DND-41 (cell line): ENCODE measurements around the gene PLA2G15.
A peak's percentile ranks its signal among the peaks of the same experiment; 100 is the strongest.

ENCODE experiments used
- ATAC-seq: fragments of 200-7000 bp; cut with Tn5 transposase; 3 replicates; pipeline ENCODE4 v1.9.1; 2021; ENCODE audit warnings: low read depth; ENCODE audit not compliant: insufficient read depth
- DNase-seq: peaks from one replicate; pipeline ENCODE4 v3.0.0-alpha.2; 2020
- H2AFZ ChIP-seq: 2 replicates; pipeline ENCODE4 v1.6.0; 2012; ENCODE audit warnings: low read depth, low read length
- H3K27ac ChIP-seq: 2 replicates; pipeline ENCODE4 v1.5.1; 2012; ENCODE audit warnings: low read length, inconsistent platforms
- H3K27me3 ChIP-seq: fragments of 200-600 bp; sonication (generic); 2 replicates; pipeline ENCODE4 v1.6.0; 2012; ENCODE audit warnings: low read length, mild to moderate bottlenecking, inconsistent platforms; ENCODE audit not compliant: insufficient read depth, poor library complexity
- H3K36me3 ChIP-seq: 2 replicates; pipeline ENCODE4 v1.5.1; 2012; ENCODE audit warnings: low read length, inconsistent platforms; ENCODE audit not compliant: insufficient read depth
- H3K4me1 ChIP-seq: 2 replicates; pipeline ENCODE4 v1.5.1; 2012; ENCODE audit warnings: mild to moderate bottlenecking, low read length; ENCODE audit not compliant: insufficient read depth
- H3K4me2 ChIP-seq: 2 replicates; pipeline ENCODE4 v1.6.0; 2012; ENCODE audit warnings: mild to moderate bottlenecking, moderate library complexity, low read length, inconsistent platforms; ENCODE audit not compliant: insufficient read depth
- H3K4me3 ChIP-seq, 2 experiments: fragments of 200-600 bp in 1 of 2; shearing (Covaris generic) in 1 of 2; 2 replicates each; pipeline ENCODE4 v1.5.1; 2012 to 2016; ENCODE audit warnings: inconsistent platforms in 2 of 2, low read length in 2 of 2, mild to moderate bottlenecking in 2 of 2, low read depth in 1 of 2, moderate library complexity in 1 of 2
- H3K79me2 ChIP-seq: 2 replicates; pipeline ENCODE4 v1.6.0; 2012; ENCODE audit warnings: low read length, inconsistent platforms; ENCODE audit not compliant: insufficient read depth
- H3K9ac ChIP-seq: 2 replicates; pipeline ENCODE4 v1.6.0; 2012; ENCODE audit warnings: low read depth, mild to moderate bottlenecking, inconsistent platforms, low read length, moderate library complexity
- H3K9me3 ChIP-seq: 2 replicates; pipeline ENCODE4 v1.5.1; 2012; ENCODE audit warnings: low read length, moderate library complexity, mild to moderate bottlenecking, inconsistent platforms; ENCODE audit not compliant: insufficient read depth, severe bottlenecking
- H4K20me1 ChIP-seq: 2 replicates; pipeline ENCODE4 v1.6.0; 2012; ENCODE audit warnings: low read length; ENCODE audit not compliant: insufficient read depth
- EZH2 ChIP-seq: IDR thresholded peaks from 3 replicates; pipeline ENCODE4 v1.6.1; 2012; ENCODE audit warnings: borderline replicate concordance, low read depth, mild to moderate bottlenecking, moderate library complexity, low read length, inconsistent platforms; ENCODE audit not compliant: severe bottlenecking
- TF ChIP-seq, protein P1 (sequence below): IDR thresholded peaks from 2 replicates; pipeline ENCODE4 v1.5.1; 2012; ENCODE audit warnings: borderline replicate concordance, low read length, moderate library complexity, mild to moderate bottlenecking; ENCODE audit not compliant: poor library complexity, severe bottlenecking; ENCODE audit errors: extremely low read depth

Gene PLA2G15

DNA sequence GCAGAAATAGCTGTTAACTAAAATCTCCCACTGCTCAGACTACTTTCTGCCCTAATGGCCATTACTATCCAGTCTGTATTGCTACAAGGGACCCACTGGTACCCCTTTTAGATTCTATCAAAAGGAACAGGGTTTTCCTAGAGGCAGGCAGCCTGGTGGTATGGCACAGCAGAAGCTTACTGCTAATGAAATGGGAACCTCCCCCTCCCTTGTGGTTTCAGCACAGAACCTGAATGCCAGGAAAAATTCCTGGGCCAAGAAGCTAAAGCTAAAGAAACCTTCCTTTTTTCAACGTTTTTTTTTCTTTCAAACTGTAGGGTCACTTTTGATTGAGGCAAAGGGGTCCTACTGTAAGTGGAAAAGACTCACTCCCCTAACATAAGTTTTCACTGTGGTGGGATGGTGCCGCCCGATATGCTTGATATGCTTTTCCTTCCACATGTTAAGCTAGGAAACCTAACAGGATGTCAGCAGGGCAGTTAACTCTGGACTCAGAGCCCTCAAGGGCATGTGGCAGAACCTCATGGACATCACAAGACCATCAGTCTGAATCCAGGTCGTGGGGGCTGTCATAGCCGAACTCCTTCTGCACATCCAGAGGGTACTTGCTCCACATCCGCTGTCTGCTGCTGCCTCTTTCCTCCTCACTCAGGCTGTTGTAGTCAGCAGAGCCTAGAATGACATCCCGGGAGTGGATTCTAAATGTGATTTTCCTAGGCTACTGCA lies 55.7 kb downstream of the PLA2G15 start:
- no peaks in the 10 kb centered on the region for H3K4me1 ChIP-seq
- no peak for TF ChIP-seq EZH2
- TF ChIP-seq, protein P1, sequence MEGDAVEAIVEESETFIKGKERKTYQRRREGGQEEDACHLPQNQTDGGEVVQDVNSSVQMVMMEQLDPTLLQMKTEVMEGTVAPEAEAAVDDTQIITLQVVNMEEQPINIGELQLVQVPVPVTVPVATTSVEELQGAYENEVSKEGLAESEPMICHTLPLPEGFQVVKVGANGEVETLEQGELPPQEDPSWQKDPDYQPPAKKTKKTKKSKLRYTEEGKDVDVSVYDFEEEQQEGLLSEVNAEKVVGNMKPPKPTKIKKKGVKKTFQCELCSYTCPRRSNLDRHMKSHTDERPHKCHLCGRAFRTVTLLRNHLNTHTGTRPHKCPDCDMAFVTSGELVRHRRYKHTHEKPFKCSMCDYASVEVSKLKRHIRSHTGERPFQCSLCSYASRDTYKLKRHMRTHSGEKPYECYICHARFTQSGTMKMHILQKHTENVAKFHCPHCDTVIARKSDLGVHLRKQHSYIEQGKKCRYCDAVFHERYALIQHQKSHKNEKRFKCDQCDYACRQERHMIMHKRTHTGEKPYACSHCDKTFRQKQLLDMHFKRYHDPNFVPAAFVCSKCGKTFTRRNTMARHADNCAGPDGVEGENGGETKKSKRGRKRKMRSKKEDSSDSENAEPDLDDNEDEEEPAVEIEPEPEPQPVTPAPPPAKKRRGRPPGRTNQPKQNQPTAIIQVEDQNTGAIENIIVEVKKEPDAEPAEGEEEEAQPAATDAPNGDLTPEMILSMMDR, result no peak
- H3K4me2 ChIP-seq, result no peak overlapping the region
- H3K4me3 ChIP-seq, result no peak overlapping the region
- H3K9ac ChIP-seq, result no peak overlapping the region
- H3K79me2 ChIP-seq, result peaks cover 18% of the 10 kb centered on the region; the same call in 1 of the 2 replicates
- H3K36me3 ChIP-seq, result peaks cover 98% of the 10 kb centered on the region
- no peak overlapping the region for H3K27ac ChIP-seq
- DNase-seq (no peak), ATAC-seq (no peak)
- no peak overlapping the region for H2AFZ ChIP-seq
- H3K27me3 ChIP-seq, result no peaks in the 10 kb centered on the region
- H4K20me1 ChIP-seq, result peaks cover 14% of the 10 kb centered on the region; the same call in 1 of the 2 replicates
- H3K9me3 ChIP-seq, result no peaks in the 10 kb centered on the region

DNA sequence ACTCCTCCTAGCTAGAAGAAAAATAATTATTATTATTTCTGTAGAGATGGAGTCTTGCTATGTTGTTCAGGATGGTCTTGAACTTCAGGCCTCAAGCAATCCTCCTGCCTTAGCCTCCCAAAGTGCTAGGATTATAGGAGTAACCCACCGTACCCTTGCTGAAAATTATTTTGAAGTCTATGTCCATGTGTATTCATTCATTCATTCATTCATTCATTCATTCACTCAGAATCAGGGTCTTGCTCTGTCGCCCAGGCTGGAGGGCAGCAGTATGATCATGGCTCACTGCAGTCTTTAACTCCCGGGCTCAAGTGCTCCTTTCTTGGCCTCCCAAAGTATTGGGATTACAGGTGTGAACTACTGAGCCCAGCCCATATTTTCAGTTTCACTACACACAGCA lies 61.5 kb downstream of the PLA2G15 start:
- Histone ChIP-seq H3K27me3 (no peaks in the 10 kb centered on the region), H3K4me2 (no peak overlapping the region), H3K79me2 (peaks cover 50% of the 10 kb centered on the region), H3K9ac (no peak overlapping the region), H3K27ac (no peak overlapping the region), H3K36me3 (peaks cover 74% of the 10 kb centered on the region), H3K4me1 (peaks cover 31% of the 10 kb centered on the region), H4K20me1 (peaks cover 14% of the 10 kb centered on the region; the same call in 1 of the 2 replicates), H3K4me3 (no peak overlapping the region), H2AFZ (no peak overlapping the region), H3K9me3 (no peaks in the 10 kb centered on the region)
- DNase-seq (no peak), ATAC-seq (no peak)
- TF ChIP-seq, protein P1, result no peak
- TF ChIP-seq EZH2, result no peak

DNA sequence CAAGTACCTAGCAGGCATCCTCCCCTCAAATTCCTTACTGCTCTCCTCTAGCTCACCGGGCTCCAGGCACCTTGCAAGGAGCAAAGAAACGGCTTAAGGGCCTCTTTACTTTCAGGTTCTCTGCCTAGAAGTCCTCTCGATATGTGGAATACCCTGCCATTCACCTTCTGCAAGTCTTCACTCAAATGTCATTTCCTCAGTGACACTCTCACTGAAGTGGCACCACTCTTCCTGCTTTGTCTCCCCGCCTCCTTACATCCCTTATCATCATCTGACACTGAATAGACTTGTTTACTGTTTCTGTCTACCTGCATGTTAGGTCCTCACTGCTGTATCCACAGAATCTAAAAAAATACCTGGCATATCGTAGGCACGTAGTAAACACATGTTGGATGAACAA lies 64.6 kb downstream of the PLA2G15 start:
- DNase-seq (no peak), ATAC-seq (no peak)
- peaks cover 62% of the 10 kb centered on the region for H3K4me1 ChIP-seq
- peak overlapping the region; percentile 78 for H3K9ac ChIP-seq
- H3K27me3 ChIP-seq, result no peaks in the 10 kb centered on the region
- H3K36me3 ChIP-seq, result peaks cover 60% of the 10 kb centered on the region
- peak overlapping the region; percentile 92 for H3K27ac ChIP-seq
- no peak for TF ChIP-seq EZH2
- TF ChIP-seq, protein P1, result no peak
- H3K4me2 ChIP-seq, result peak overlapping the region; percentile 98
- H3K4me3 ChIP-seq, result peak overlapping the region; percentile 83 to 98
- H3K9me3 ChIP-seq, result no peaks in the 10 kb centered on the region
- peak overlapping the region; percentile 100; the same call in 1 of the 2 replicates for H2AFZ ChIP-seq
- peaks cover 77% of the 10 kb centered on the region for H3K79me2 ChIP-seq
- H4K20me1 ChIP-seq, result peaks cover 23% of the 10 kb centered on the region; the same call in 1 of the 2 replicates
